HepG2 (cell line): Measurements from ENCODE around the gene TXN2. TPM values are rescaled to one million over a fixed set of nuclear protein-coding genes. Genes with fewer than 3 reads are reported as not detected.

Experiments used
- ARID2 ChIP-seq: sonication (generic); formaldehyde crosslinking; IDR thresholded peaks from 2 replicates; pipeline ENCODE4 v1.8.1; 2022; ENCODE audit warnings: mild to moderate bottlenecking, missing genetic modification reagents, borderline replicate concordance
- ARID5B ChIP-seq: IDR thresholded peaks from 2 replicates; pipeline ENCODE4 v1.4.0; 2020; ENCODE audit warnings: mild to moderate bottlenecking, missing genetic modification reagents
- DDIT3 ChIP-seq: sonication (generic); formaldehyde crosslinking; IDR thresholded peaks from 2 replicates; pipeline ENCODE4 v1.4.0; 2020; ENCODE audit warnings: mild to moderate bottlenecking, missing genetic modification reagents
- ELF3 ChIP-seq: IDR thresholded peaks from 2 replicates; pipeline ENCODE4 v1.6.1; 2016; ENCODE audit warnings: missing genetic modification reagents, missing compliant biosample characterization
- HMGXB4 ChIP-seq, 2 experiments: sonication (generic) in 1 of 2; formaldehyde crosslinking in 1 of 2; IDR thresholded peaks; 2 replicates each; pipeline versions ENCODE4 v1.4.0 to v1.6.1; 2018 to 2020; ENCODE audit warnings: missing genetic modification reagents in 2 of 2, borderline replicate concordance in 1 of 2, low read depth in 1 of 2, mild to moderate bottlenecking in 1 of 2, missing biosample characterization in 1 of 2
- PHF21A ChIP-seq: sonication (generic); formaldehyde crosslinking; IDR thresholded peaks from 2 replicates; pipeline ENCODE4 v1.5.0; 2020; ENCODE audit warnings: mild to moderate bottlenecking, missing genetic modification reagents
- PHF8 ChIP-seq: sonication (generic); formaldehyde crosslinking; IDR thresholded peaks from 2 replicates; pipeline ENCODE4 v1.5.0; 2020; ENCODE audit warnings: missing genetic modification reagents
- SALL1 ChIP-seq: sonication (generic); formaldehyde crosslinking; IDR thresholded peaks from 2 replicates; pipeline ENCODE4 v1.8.0; 2022; ENCODE audit warnings: mild to moderate bottlenecking, missing genetic modification reagents
- ZBTB10 ChIP-seq: sonication (generic); formaldehyde crosslinking; IDR thresholded peaks from 2 replicates; pipeline ENCODE4 v1.4.0; 2020; ENCODE audit warnings: missing genetic modification reagents, borderline replicate concordance
- ZNF574 ChIP-seq: sonication (generic); formaldehyde crosslinking; IDR thresholded peaks from 2 replicates; pipeline ENCODE4 v1.4.0; 2020; ENCODE audit warnings: missing genetic modification reagents
- ZNF605 ChIP-seq: sonication (generic); formaldehyde crosslinking; IDR thresholded peaks from 2 replicates; pipeline ENCODE4 v1.8.0; 2022; ENCODE audit warnings: mild to moderate bottlenecking, missing genetic modification reagents
- ZSCAN12 ChIP-seq: sonication (generic); formaldehyde crosslinking; IDR thresholded peaks from 2 replicates; pipeline ENCODE4 v1.9.0; 2021; ENCODE audit warnings: mild to moderate bottlenecking, missing genetic modification reagents
- polyA plus RNA-seq, 8 experiments: library from polyadenylated mRNA; depleted of rRNA in 3 of 8; stranded (reverse) in 7 of 8; unstranded in 1 of 8; fragments of >200 nt; fragmentation: Illumina TruSeq in 4 of 8; extraction: Trizol in 4 of 8; gene quantifications; 2 replicates each; pipeline versions ENCODE4 v1.2.1 to v1.2.3, GENCODE V29; 2011 to 2016; ENCODE audit warnings: low read depth in 4 of 8, missing spikeins in 1 of 8, mixed read lengths in 1 of 8; ENCODE audit not compliant: insufficient read depth in 1 of 8
- total RNA-seq, 5 experiments: library from RNA; depleted of rRNA; stranded (reverse); fragments of >200 nt; fragmentation: Illumina TruSeq; extraction: Trizol; gene quantifications; 2 replicates each; pipeline ENCODE4 v1.2.3, GENCODE V29; 2016; ENCODE audit warnings: low read depth in 1 of 5

The TXN2 gene
- total and polyA plus RNA-seq, 2 of the 13 experiments (the other 11 are each of a cell fraction or from before 2014, with no cell fraction given): 41.4 to 109 TPM

GRCh38 chr22:36445158-36445668 is 36.2 kb downstream of the TXN2 start (continued):
- TF ChIP-seq HMGXB4 (CRISPR knock-in tag; IDR thresholded peaks at IDR 0.05; ENCODE audit: borderline replicate concordance in 1 of 2, low read depth in 1 of 2) (0 out of 4 replicates have a peak, but pooled peaks of 1 of the 2 experiments have one; percentile 21), DDIT3 (no peak), ZSCAN12 (CRISPR knock-in tag) (no peak), ZBTB10 (CRISPR knock-in tag) (no peak), ARID5B (CRISPR knock-in tag) (no peak), ZNF605 (CRISPR knock-in tag) (peak; percentile 53; the same call in 1 of the 2 replicates), SALL1 (CRISPR knock-in tag) (peak; percentile 54; the same call in 1 of the 2 replicates), PHF21A (0 out of 2 replicates have a peak, but pooled peaks have one; percentile 41), ARID2 (CRISPR knock-in tag) (no peak), PHF8 (CRISPR knock-in tag) (peak; percentile 37; the same call in 1 of the 2 replicates), ELF3 (CRISPR knock-in tag) (peak; percentile 44), ZNF574 (CRISPR knock-in tag) (0 out of 2 replicates have a peak, but pooled peaks have one; percentile 22)
- TF ChIP-seq, all 625 proteins: peak for 57
